NB4 (cell line): ENCODE results near the gene ITGB7.

Source experiments
- CTCF ChIP-seq: IDR thresholded peaks from one replicate; pipeline ENCODE4 v1.5.1; 2012; ENCODE audit warnings: low read depth, low read length
- MAX ChIP-seq: IDR thresholded peaks from 2 replicates; pipeline ENCODE4 v1.6.1; 2011; ENCODE audit warnings: low read depth, low read length
- POLR2A ChIP-seq: IDR thresholded peaks from 2 replicates; pipeline ENCODE4 v1.6.1; 2011; ENCODE audit warnings: mild to moderate bottlenecking; ENCODE audit not compliant: insufficient read length; ENCODE audit errors: extremely low read depth

- TF ChIP-seq MAX (no peak), POLR2A (no peak), CTCF (no peak)
These were observed 8.5 kb downstream of the ITGB7 start for GRCh38 chr12:53198486-53199110.
